ENCODE data around the gene EVA1C.
"Not testable (repeated sequence)": the region's sequence is repeated elsewhere in the genome, so short reads cannot be mapped to it uniquely, and the experiment has no call there.

EVA1C gene

DNA sequence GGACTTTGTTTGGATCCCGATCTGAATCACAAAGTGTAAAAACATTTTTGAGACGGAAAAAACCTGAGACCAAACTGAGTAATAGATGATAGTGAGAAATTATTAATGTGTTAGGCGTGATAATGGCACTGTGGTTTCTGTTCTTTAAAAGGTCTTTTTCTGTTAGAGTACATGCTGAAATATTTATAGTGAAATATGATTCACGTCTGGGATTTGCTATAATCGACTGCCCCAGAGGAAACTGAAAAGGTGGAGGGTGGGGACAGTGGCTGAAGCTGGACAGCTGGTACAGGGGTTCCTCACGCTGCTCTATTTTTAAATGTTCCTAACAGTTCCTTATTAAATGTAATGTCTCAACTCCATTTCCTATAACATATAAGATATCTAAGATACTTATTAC is 30.9 kb upstream of the EVA1C start:
- no peak for DNase-seq
- no peaks in the 10 kb centered on the region for H3K27me3 Mint-ChIP-seq
- H3K4me1 Mint-ChIP-seq = peaks cover 13% of the 10 kb centered on the region
- H3K4me3 Mint-ChIP-seq = no peak overlapping the region
- peaks cover 71% of the 10 kb centered on the region for H3K36me3 Mint-ChIP-seq (ENCODE audit: low read depth)
- no peak overlapping the region for H3K27ac Mint-ChIP-seq
- no peaks in the 10 kb centered on the region for H3K9me3 Mint-ChIP-seq
- ATAC-seq = no peak

- peaks cover 19% of the 10 kb centered on the region for H3K4me1 Mint-ChIP-seq
- peaks cover 67% of the 10 kb centered on the region for H3K36me3 Mint-ChIP-seq (ENCODE audit: low read depth)
Observed at GRCh38 chr21:32382108-32382644, 30.3 kb upstream of the EVA1C start.

DNA sequence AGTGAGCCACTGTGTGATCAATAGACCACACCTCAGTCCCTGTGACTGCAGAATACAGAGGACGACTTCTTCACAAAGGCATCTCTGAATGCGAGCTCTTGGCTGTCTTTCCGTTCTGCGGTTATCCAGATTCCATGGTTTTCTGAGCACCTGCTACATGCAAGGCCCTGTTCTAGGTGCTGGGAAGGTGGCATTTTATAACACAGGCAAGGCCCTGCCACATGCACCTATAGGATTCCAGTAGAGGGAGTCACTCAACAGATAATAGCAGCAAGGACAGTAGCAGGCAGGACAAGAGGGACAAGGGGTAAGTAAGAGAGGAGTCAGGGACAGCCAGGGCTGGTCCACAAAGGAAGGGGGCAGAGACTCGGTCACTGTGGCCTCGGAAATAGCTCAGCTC is 28.7 kb upstream of the EVA1C start:
- Mint-ChIP-seq H3K27ac (no peak overlapping the region), H3K36me3 (ENCODE audit: low read depth) (peaks cover 58% of the 10 kb centered on the region), H3K4me1 (peaks cover 32% of the 10 kb centered on the region), H3K9me3 (no peaks in the 10 kb centered on the region), H3K27me3 (no peaks in the 10 kb centered on the region), H3K4me3 (no peak overlapping the region)
- no peak for DNase-seq
- ATAC-seq = no peak

More at GRCh38 chr21:32382108-32382644, 30.3 kb upstream of the EVA1C start:
- H3K4me3 Mint-ChIP-seq = no peak overlapping the region
- H3K9me3 Mint-ChIP-seq = no peaks in the 10 kb centered on the region
- no peak overlapping the region for H3K27ac Mint-ChIP-seq
- no peak for DNase-seq
- ATAC-seq = no peak
- no peaks in the 10 kb centered on the region for H3K27me3 Mint-ChIP-seq

GRCh38 chr21:32386195-32386870 is 26.2 kb upstream of the EVA1C start:
- no peaks in the 10 kb centered on the region for H3K27me3 Mint-ChIP-seq

GRCh38 chr21:32387151-32387550 is 25.4 kb upstream of the EVA1C start:
- peak overlapping the region; percentile 17 for H3K27ac Mint-ChIP-seq
- no peaks in the 10 kb centered on the region for H3K27me3 Mint-ChIP-seq
- H3K4me1 Mint-ChIP-seq = peaks cover 63% of the 10 kb centered on the region
- H3K4me3 Mint-ChIP-seq = no peak overlapping the region
- DNase-seq = no peak
- H3K36me3 Mint-ChIP-seq (ENCODE audit: low read depth) = peaks cover 62% of the 10 kb centered on the region
- H3K9me3 Mint-ChIP-seq = no peaks in the 10 kb centered on the region
- ATAC-seq = no peak

More at GRCh38 chr21:32386195-32386870, 26.2 kb upstream of the EVA1C start:
- Mint-ChIP-seq H3K27ac (peak overlapping the region; percentile 54), H3K9me3 (no peaks in the 10 kb centered on the region), H3K4me3 (no peak overlapping the region), H3K4me1 (peaks cover 56% of the 10 kb centered on the region), H3K36me3 (ENCODE audit: low read depth) (peaks cover 57% of the 10 kb centered on the region)
- peak; percentile 37 for ATAC-seq
- no peak for DNase-seq

DNA sequence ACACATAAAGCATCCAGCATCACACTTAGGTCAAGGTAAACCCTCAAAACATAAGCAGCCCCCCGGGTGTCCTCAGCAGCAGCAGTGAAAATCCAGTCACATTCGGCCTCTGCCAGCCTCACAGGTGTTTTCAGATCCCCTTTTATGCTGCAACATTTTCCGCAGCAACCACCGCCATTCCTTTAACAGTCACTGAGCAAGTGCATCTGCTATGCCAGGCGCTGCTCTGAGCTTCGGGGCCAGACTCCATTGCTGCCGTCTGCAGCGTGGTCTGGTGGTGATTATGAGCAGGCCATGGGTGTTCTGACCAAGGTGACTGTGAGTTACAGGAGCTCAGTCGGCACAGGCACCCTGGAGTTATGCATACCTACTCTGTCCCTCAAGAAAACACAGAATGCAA is 24.2 kb upstream of the EVA1C start:
- H3K9me3 Mint-ChIP-seq = no peaks in the 10 kb centered on the region
- ATAC-seq (no peak), DNase-seq (no peak)
- H3K27me3 Mint-ChIP-seq = no peaks in the 10 kb centered on the region
- peaks cover 67% of the 10 kb centered on the region for H3K4me1 Mint-ChIP-seq
- H3K36me3 Mint-ChIP-seq (ENCODE audit: low read depth) = peaks cover 54% of the 10 kb centered on the region
- no peak overlapping the region for H3K27ac Mint-ChIP-seq
- no peak overlapping the region for H3K4me3 Mint-ChIP-seq

GRCh38 chr21:32389337-32390015 is 23.0 kb upstream of the EVA1C start:
- Mint-ChIP-seq H3K27ac (peak overlapping the region; percentile 3), H3K4me1 (peaks cover 75% of the 10 kb centered on the region), H3K36me3 (ENCODE audit: low read depth) (peaks cover 44% of the 10 kb centered on the region), H3K9me3 (no peaks in the 10 kb centered on the region), H3K27me3 (no peaks in the 10 kb centered on the region), H3K4me3 (peak overlapping the region; percentile 91)
- ATAC-seq (no peak), DNase-seq (no peak)

- not testable (repeated sequence) for DNase-seq, ATAC-seq, H3K9me3 Mint-ChIP-seq, H3K27me3 Mint-ChIP-seq, H3K27ac Mint-ChIP-seq
- Mint-ChIP-seq H3K4me3 (peak overlapping the region; percentile 91), H3K36me3 (ENCODE audit: low read depth) (peaks cover 34% of the 10 kb centered on the region), H3K4me1 (peaks cover 70% of the 10 kb centered on the region)
Observed at GRCh38 chr21:32390537-32391224, 21.8 kb upstream of the EVA1C start.

DNA sequence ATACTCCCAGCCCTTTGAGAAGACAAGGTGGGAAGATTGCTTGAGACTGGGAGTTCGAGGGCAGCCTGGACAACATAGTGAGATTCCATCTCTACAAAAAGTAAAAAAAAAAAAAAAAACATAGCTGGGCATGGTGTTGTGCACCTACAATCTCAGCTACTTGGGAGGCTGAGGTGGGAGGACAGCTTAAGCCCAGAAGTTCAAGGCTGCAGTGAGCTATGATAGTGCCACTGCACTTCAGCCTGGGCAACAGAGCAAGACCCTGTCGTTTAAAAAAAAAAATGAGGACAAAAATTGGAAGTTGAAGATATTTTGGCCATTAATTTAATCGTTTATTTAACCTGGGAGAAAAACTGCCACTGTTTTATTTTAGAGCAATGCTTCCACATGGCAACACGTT is 20.8 kb upstream of the EVA1C start:
- DNase-seq (no peak), ATAC-seq (no peak)
- H3K4me3 Mint-ChIP-seq = peak overlapping the region; percentile 91
- H3K4me1 Mint-ChIP-seq = peaks cover 62% of the 10 kb centered on the region
- H3K27ac Mint-ChIP-seq = peak overlapping the region; percentile 77
- peaks cover 3% of the 10 kb centered on the region for H3K27me3 Mint-ChIP-seq
- peaks cover 33% of the 10 kb centered on the region for H3K36me3 Mint-ChIP-seq (ENCODE audit: low read depth)
- no peaks in the 10 kb centered on the region for H3K9me3 Mint-ChIP-seq

DNA sequence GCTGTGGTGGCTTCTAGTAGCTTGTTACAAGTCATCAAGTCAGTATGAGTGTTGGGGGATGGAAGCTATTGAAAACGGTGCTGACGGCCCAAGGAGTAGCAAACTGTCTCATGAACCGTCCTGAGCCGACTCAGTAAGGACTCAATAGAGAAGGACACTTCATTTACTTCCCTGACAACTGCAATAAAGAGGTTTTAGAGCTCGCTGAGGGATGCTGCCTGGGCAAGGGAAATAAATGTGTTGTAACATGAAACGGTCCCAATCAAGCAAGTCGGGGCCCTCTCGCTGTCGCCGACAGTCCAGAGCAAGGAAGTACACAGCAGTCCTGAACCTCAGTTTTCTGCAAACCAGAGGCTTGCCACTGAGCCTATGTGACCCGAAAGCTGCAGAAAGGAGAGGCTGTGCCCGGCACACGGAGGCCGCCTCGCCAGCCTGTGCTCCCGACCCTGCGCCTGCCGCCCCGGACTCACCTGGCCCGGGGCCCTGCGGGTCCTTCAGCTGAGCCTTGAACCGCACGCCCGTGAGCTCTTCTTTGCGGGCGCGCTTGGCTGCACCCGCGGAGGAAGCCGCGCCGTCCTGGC is 20.1 kb upstream of the EVA1C start:
- peaks cover 33% of the 10 kb centered on the region for H3K36me3 Mint-ChIP-seq (ENCODE audit: low read depth)
- no peaks in the 10 kb centered on the region for H3K9me3 Mint-ChIP-seq
- peak overlapping the region; percentile 91 for H3K4me3 Mint-ChIP-seq
- H3K27ac Mint-ChIP-seq = peak overlapping the region; percentile 77
- no peak for DNase-seq
- no peak for ATAC-seq
- H3K4me1 Mint-ChIP-seq = peaks cover 56% of the 10 kb centered on the region
- peaks cover 5% of the 10 kb centered on the region for H3K27me3 Mint-ChIP-seq

GRCh38 chr21:32392880-32393676 is 19.4 kb upstream of the EVA1C start, which contains the start of gene URB1:
Gene URB1, minus strand, starts transcription at chr21:32393012. Its CDS starts 102 bp downstream, at chr21:32392910.
- H3K4me1 Mint-ChIP-seq = peaks cover 51% of the 10 kb centered on the region
- peaks cover 29% of the 10 kb centered on the region for H3K36me3 Mint-ChIP-seq (ENCODE audit: low read depth)

DNA sequence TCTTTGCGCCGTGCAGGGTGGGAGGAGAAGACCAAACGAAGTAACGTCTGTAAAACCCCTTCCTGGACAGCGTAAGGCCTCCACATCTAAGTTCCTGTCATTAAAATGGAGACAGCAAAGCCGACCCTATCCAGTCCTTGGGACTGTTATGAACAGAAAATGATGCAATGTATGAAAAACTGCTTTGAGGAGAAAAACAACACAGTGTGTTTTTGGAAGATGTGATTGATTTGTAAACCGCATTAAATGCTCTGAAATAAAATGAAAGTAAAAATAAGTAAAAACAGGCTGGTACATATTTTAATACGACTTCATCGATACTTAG is 18.9 kb upstream of the EVA1C start:
- Mint-ChIP-seq H3K4me1 (peaks cover 46% of the 10 kb centered on the region), H3K27me3 (peaks cover 9% of the 10 kb centered on the region), H3K27ac (peak overlapping the region; percentile 79), H3K36me3 (ENCODE audit: low read depth) (peaks cover 29% of the 10 kb centered on the region), H3K4me3 (peak overlapping the region; percentile 91), H3K9me3 (no peaks in the 10 kb centered on the region)
- ATAC-seq (peak; percentile 43), DNase-seq (no peak)

More at GRCh38 chr21:32392880-32393676, 19.4 kb upstream of the EVA1C start, which contains the start of gene URB1:
- Mint-ChIP-seq H3K9me3 (no peaks in the 10 kb centered on the region), H3K4me3 (peak within 1 kb of the TSS; percentile 91), H3K27me3 (peaks cover 8% of the 10 kb centered on the region), H3K27ac (peak within 1 kb of the TSS; percentile 79)
- peak; percentile 98 for DNase-seq
- ATAC-seq = peak; percentile 98

- Mint-ChIP-seq H3K27me3 (peaks cover 6% of the 10 kb centered on the region), H3K36me3 (ENCODE audit: low read depth) (no peaks in the 10 kb centered on the region), H3K4me1 (peaks cover 2% of the 10 kb centered on the region), H3K4me3 (no peak overlapping the region), H3K9me3 (no peaks in the 10 kb centered on the region), H3K27ac (no peak overlapping the region)
- DNase-seq (peak; percentile 59), ATAC-seq (peak; percentile 85)
Observed at GRCh38 chr21:32403201-32403777, 9.2 kb upstream of the EVA1C start.

Measured in activated naive CD8-positive, alpha-beta T cell treated with anti-CD3 and anti-CD28 coated beads, Interleukin-2, amount 50 U/mL, for 24 hours (primary cell).